HG03432 (cell line): Measurements from ENCODE around the gene HSD17B13.

Source experiments
- ATAC-seq: cut with Tn5 transposase; IDR thresholded peaks from one replicate; pipeline ENCODE4 v1.9.1; 2021; ENCODE audit warnings: mild to moderate bottlenecking, moderate library complexity; ENCODE audit not compliant: unreplicated experiment

HSD17B13 gene

DNA sequence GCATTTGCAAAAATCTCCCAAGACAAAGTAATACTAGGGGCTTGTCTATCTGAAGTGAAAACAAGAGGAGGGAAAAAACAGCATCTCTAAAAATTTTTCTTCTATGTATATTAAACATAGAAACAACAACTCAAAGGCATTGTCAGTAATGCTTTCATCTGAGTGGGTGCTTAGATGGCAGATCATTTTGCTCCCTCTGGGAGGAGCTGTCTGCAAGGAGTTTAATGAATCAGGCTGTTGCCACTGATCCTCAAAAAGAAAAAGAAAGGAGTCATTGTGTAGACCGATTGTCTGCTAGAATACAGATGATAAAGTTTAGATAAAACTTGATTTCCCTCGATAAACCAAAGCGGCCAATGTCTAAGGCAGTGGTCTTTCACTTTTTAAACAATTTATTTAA, 52.5 kb downstream of the HSD17B13 start:
- ATAC-seq, result no peak

DNA sequence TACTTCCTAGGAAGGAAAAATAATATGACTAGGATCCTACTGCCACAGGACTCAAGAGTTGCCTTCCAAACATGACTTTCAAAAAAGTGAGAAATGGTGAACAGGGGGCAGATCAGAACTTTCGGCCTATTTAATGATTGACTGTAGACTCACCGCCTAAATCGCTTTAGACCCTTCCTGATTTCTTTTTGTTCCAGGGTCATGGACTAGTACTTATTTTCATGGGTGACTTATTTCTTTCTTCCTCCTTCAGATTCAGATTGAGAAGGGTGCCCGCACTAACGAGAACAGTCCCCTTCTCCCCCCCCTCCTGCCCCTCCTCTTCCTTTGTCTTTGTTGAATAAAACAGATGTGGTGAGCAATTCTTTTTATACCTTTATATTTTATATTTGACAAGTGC, 54.3 kb downstream of the HSD17B13 start:
- ATAC-seq, result no peak

DNA sequence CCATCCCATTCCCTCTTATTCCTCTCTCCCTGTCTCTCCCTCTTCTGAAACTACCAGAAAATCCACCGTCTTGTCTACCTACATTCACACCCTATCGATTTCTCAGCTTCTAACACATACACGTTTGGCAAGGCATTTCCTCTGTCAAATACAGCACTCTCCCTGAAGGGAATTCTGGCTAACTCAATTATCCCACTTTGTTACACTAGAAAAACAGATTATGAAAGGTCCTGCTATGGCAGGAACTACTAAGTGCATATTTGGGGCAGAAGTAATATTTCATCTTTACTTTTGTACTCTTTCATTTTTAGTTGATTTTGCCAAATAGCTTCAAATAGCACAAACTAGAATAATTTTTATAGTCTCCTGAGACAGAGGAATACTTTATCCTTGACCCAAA, 55.7 kb downstream of the HSD17B13 start:
- ATAC-seq, result no peak

DNA sequence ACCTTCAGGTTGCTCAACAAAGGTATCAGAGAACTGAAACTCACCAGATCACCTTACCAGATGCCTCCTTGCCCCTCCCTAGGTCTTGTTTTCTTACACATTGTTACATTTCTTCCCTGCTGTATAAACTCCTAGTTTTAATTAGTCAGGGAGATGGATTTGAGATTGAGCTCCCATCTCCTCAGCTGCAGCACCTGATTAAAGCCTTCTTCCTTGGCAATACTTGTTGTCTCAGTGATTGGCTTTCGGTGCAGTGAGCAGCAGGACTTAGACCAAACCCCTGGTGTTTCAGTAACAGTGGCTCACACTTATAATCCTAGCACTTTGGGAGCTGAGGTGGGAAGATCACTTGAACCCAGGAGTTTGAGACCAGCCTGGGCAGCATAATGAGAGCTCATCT, 59.8 kb downstream of the HSD17B13 start:
- ATAC-seq, result no peak

DNA sequence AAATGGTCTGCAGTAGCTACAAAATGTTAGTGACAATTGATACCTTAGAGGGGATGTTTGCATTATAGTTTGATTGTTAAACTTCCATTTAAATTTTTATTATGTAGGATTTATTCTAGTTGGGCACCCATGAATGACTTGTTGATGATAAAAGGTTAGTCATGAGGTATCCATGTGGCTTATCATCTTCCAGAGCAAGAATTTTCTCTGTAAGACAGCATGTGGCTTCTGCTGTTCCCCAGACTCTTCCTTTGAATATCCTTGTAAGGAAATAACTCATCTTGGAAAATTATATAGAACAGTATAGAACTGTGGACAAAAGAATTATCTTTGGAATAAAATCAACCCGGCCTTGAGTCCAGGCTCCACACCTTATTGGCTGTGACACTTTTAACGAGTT, 62.2 kb downstream of the HSD17B13 start:
- no peak for ATAC-seq

DNA sequence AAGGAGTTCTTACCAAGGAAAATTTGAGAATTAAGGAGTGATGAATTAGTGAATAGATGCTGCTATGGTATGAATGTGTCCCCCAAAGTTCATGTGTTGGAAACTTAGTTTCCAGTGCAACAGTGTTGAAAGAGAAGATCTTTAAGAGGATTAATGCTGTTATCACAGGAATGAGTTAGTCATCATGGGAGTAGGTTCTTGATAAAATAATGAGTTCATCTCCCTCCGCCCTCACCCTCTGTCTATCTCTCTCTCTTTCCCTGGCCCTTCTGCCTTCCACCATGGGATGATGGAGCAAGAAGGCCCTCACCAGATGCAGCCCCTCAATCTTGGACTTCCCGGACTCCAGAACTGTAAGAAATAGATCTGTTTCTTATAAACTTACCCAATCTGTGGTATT, 64.0 kb downstream of the HSD17B13 start:
- no peak for ATAC-seq

DNA sequence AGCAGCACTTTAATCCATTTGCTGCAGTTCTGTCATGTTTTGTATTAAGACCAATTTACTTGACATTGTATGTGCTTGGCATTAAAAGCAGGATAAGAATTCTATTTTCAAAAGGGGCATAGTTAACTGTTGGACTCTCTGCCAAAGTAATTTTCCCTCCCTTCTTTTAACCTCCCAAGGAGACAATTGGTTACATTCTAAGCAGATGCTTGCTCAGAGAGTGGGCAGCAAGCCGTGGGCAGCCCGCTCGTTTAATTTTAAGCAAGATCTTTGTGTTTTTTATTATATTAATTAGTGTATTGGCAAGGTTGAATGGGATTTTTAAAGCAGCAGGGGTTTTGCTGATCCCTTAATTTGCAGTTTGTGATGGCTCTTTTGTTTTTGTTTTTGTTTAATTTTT, 65.2 kb downstream of the HSD17B13 start:
- no peak for ATAC-seq

DNA sequence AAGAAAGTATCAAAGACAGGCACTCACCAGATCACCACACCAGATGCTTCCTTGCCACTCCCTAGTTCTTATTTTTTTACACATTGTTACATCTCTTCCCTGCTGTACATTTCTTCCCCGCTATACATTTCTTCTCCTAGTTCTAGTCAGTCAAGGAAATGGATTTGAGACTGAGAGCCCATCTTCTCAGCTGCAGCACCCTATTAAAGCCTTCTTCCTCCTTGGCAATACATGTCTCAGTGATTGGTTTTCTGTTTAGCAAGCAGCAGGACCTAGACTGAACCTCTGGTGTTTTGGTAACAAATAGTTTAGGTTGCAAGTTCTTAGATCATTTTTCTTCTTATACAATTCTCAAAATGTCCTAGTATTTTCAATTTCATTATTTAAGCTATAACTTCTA, 66.9 kb downstream of the HSD17B13 start:
- no peak for ATAC-seq
